Esophagus squamous epithelium (tissue), 5 donors: ENCODE results near the gene BID. TPM values are rescaled to one million over a fixed set of nuclear protein-coding genes. Genes with fewer than 3 reads are reported as not detected.
A peak's percentile ranks its signal among the peaks of the same experiment; 100 is the strongest.

ENCODE experiments used
- DNase-seq: peaks from one replicate; lab custom pipeline; 2025; lab: John Stamatoyannopoulos, UW
- H3K27ac ChIP-seq, 4 donors: fragments of 200-600 bp; sonication (generic); one replicate each; pipeline ENCODE4 v1.5.1; 2016 to 2019; ENCODE audit warnings: mild to moderate bottlenecking in 1 of 4
- H3K27me3 ChIP-seq, 4 donors: fragments of 200-600 bp; sonication (generic); 1 replicate in 3 of 4; 2 replicates in 1 of 4; pipeline versions ENCODE4 v1.5.1 to v1.6.0; 2017 to 2021; ENCODE audit warnings: antibody characterized with exemption in 1 of 4
- H3K36me3 ChIP-seq, 3 donors: fragments of 200-600 bp; sonication (generic); one replicate each; pipeline ENCODE4 v1.5.1; 2016 to 2019
- H3K4me1 ChIP-seq, 3 donors: fragments of 200-600 bp; sonication (generic); one replicate each; pipeline ENCODE4 v1.5.1; 2017 to 2019
- H3K4me3 ChIP-seq, 4 donors: fragments of 200-600 bp; sonication (generic); 1 replicate in 3 of 4; 2 replicates in 1 of 4; pipeline ENCODE4 v1.5.1; 2016 to 2019; ENCODE audit warnings: mild to moderate bottlenecking in 2 of 4, moderate library complexity in 1 of 4
- H3K9me3 ChIP-seq, 3 donors: fragments of 200-600 bp; sonication (generic); one replicate each; pipeline ENCODE4 v1.5.1; 2016 to 2019
- CTCF ChIP-seq, 6 experiments: fragments of 450-650 bp in 4 of 6; fragments of 200-600 bp in 2 of 6; sonication (generic) in 2 of 6; IDR thresholded peaks; one replicate each; pipeline ENCODE4 v1.5.1; 2016 to 2019; ENCODE audit warnings: antibody characterized with exemption in 6 of 6, mild to moderate bottlenecking in 4 of 6, moderate library complexity in 4 of 6
- POLR2A ChIP-seq, 4 donors: fragments of 450-650 bp; IDR thresholded peaks; one replicate each; pipeline ENCODE4 v1.6.1; 2017; ENCODE audit warnings: antibody characterized with exemption in 4 of 4, mild to moderate bottlenecking in 4 of 4, moderate library complexity in 3 of 4
- WGBS, 2 donors: methylation state at CpG; one replicate each; pipeline ENCODE4 v1.1.5; 2018; 5-methylcytosine and 5-hydroxymethylcytosine counted together
- intact Hi-C: fragments of 100-400 bp; cut with DNase I; formaldehyde crosslinking; loops from one replicate; pipeline ENCODE4 v1.15.0; 2022
- total RNA-seq, 4 donors: library from RNA; depleted of rRNA; stranded (reverse); fragments of >200 nt; gene quantifications; one replicate each; pipeline ENCODE4 v1.1.0, GENCODE V29; 2016
- donor health status: DM: yes; HTN: yes; CAD: no.

BID gene
- 10 to 100 TPM; 10.6 to 32.9 (median 22.7) TPM for total RNA-seq

- DNase-seq = no peak
Observed at GRCh38 chr22:17774206-17774925, at the start of gene BID. Gene BID, minus strand, starts transcription at chr22:17774469. Its CDS starts 24,353 bp downstream, at chr22:17750116.

GRCh38 chr22:17823964-17824363, 49.7 kb upstream of the BID start:
- H3K27ac ChIP-seq = no peak overlapping the region
- intact Hi-C loops = no loop called here
- DNase-seq = no peak
- H3K4me3 ChIP-seq = no peak overlapping the region
- no peaks in the 10 kb centered on the region for H3K27me3 ChIP-seq
- no peaks in the 10 kb centered on the region for H3K9me3 ChIP-seq
- peaks cover 0 to 88% (median 0%) of the 10 kb centered on the region in 3 donors for H3K36me3 ChIP-seq
- 81 to 90% methylated on average over 5 of the region's 15 CpGs for WGBS, 2 donors
- no peak for TF ChIP-seq POLR2A (IDR thresholded peaks at IDR 0.05)
- TF ChIP-seq CTCF (IDR thresholded peaks at IDR 0.05) = no peak
- no peaks in the 10 kb centered on the region for H3K4me1 ChIP-seq

More at GRCh38 chr22:17774206-17774925, at the start of gene BID:
- Histone ChIP-seq H3K27me3 (no peaks in the 10 kb centered on the region), H3K4me3 (peak within 1 kb of the TSS; percentile 58 to 97 (median 92)), H3K36me3 (no peaks in the 10 kb centered on the region), H3K4me1 (peaks cover 14 to 60% (median 25%) of the 10 kb centered on the region in 3 donors), H3K9me3 (no peaks in the 10 kb centered on the region), H3K27ac (peak within 1 kb of the TSS; percentile 60 to 84 (median 73))
- 0 to 7% methylated on average over 4 of the region's 64 CpGs for WGBS, 2 donors
- intact Hi-C loops = no loop called here
- no peak for TF ChIP-seq CTCF (IDR thresholded peaks at IDR 0.05)
- TF ChIP-seq POLR2A (IDR thresholded peaks at IDR 0.05) = peak in 1 of 4 donors; percentile 28

- TF ChIP-seq POLR2A (IDR thresholded peaks at IDR 0.05) (no peak), CTCF (IDR thresholded peaks at IDR 0.05) (no peak)
- H3K4me3 ChIP-seq = no peak overlapping the region
- intact Hi-C loops = no loop called here
- H3K9me3 ChIP-seq = no peaks in the 10 kb centered on the region
- H3K36me3 ChIP-seq = peaks cover 0 to 90% (median 5%) of the 10 kb centered on the region in 3 donors
- no peaks in the 10 kb centered on the region for H3K27me3 ChIP-seq
- H3K27ac ChIP-seq = no peak overlapping the region
- no peak for DNase-seq
- no peaks in the 10 kb centered on the region for H3K4me1 ChIP-seq
- WGBS, 2 donors = 67 to 87% methylated on average over 2 of the region's 4 CpGs
Observed at GRCh38 chr22:17823226-17823625, 49.0 kb upstream of the BID start.

GRCh38 chr22:17822087-17822486, 47.8 kb upstream of the BID start:
- no peak for DNase-seq
- intact Hi-C loops = no loop called here
- peaks cover 0 to 90% (median 13%) of the 10 kb centered on the region in 3 donors for H3K36me3 ChIP-seq
- no peak overlapping the region for H3K4me3 ChIP-seq
- no peak for TF ChIP-seq CTCF (IDR thresholded peaks at IDR 0.05)
- no peak for TF ChIP-seq POLR2A (IDR thresholded peaks at IDR 0.05)
- 80 to 100% methylated on average over 1 to 2 of the region's 13 CpGs for WGBS, 2 donors
- H3K27ac ChIP-seq = no peak overlapping the region
- H3K27me3 ChIP-seq = no peaks in the 10 kb centered on the region
- no peaks in the 10 kb centered on the region for H3K9me3 ChIP-seq
- H3K4me1 ChIP-seq = no peaks in the 10 kb centered on the region

- no peaks in the 10 kb centered on the region for H3K4me1 ChIP-seq
- peaks cover 10 to 90% (median 16%) of the 10 kb centered on the region in 3 donors for H3K36me3 ChIP-seq
- TF ChIP-seq POLR2A (IDR thresholded peaks at IDR 0.05) (no peak), CTCF (IDR thresholded peaks at IDR 0.05) (no peak)
- H3K4me3 ChIP-seq = no peak overlapping the region
- H3K27ac ChIP-seq = no peak overlapping the region
- no peaks in the 10 kb centered on the region for H3K9me3 ChIP-seq
- no peak for DNase-seq
- intact Hi-C loops = no loop called here
- 82 to 88% methylated on average over 2 to 3 of the region's 3 CpGs for WGBS, 2 donors
- H3K27me3 ChIP-seq = no peaks in the 10 kb centered on the region
Observed at GRCh38 chr22:17820879-17821439, 46.7 kb upstream of the BID start.
